Measurements from ENCODE around the gene SPATA17.

Gene SPATA17

DNA sequence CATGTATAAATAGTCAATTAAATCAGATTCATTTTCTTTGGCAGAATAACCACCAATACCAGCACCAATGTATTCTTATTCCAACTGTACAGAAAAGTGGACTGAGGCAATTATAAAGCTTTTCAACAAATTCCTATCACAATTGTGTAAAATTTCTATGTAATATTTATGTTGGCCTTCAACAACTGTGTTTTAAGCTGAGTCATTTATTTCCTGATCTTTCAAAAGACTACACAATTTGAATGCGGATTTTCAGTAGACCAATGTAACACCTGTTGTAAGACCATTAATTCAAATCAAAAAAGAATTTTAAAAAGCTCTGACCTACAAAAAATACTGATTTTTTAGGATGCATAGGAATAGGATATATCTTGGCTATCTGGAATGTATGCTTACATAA is 25.8 kb upstream of the SPATA17 start:
- TF ChIP-seq, protein P1, sequence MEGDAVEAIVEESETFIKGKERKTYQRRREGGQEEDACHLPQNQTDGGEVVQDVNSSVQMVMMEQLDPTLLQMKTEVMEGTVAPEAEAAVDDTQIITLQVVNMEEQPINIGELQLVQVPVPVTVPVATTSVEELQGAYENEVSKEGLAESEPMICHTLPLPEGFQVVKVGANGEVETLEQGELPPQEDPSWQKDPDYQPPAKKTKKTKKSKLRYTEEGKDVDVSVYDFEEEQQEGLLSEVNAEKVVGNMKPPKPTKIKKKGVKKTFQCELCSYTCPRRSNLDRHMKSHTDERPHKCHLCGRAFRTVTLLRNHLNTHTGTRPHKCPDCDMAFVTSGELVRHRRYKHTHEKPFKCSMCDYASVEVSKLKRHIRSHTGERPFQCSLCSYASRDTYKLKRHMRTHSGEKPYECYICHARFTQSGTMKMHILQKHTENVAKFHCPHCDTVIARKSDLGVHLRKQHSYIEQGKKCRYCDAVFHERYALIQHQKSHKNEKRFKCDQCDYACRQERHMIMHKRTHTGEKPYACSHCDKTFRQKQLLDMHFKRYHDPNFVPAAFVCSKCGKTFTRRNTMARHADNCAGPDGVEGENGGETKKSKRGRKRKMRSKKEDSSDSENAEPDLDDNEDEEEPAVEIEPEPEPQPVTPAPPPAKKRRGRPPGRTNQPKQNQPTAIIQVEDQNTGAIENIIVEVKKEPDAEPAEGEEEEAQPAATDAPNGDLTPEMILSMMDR (IDR thresholded peaks at IDR 0.05; ENCODE audit: low read depth, low read length): no peak
- in situ Hi-C loops (cut with HindIII; ENCODE audit: low sequenced_read_pairs): no loop called here
- no peak for DNase-seq (ENCODE audit: low read depth, low spot score)
- no peak overlapping the region for H3K4me3 ChIP-seq (ENCODE audit: low read depth, low read length)

DNA sequence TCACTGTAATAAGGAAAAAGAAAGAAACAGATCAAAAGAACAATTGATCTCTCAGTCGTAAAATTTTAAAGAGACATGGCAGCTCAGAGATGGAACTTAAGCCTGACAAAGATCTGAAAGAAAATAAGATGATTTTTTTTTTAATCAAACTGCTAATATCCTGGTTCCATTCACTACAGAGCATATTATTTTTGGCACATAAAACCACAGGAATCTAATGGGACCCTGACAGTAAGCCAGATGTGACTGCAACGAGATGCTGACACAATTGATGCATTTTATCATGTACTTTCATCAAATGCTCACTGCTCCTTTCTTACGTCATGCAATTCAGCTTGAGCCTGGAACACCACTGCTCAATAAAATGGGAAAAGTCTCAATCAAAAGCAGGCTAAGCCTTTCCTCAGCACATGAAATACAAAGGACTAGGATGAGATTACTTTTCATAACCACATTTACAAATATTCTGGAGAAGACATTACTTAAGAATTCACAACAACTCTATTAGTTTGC is 16.9 kb upstream of the SPATA17 start:
- in situ Hi-C loops (cut with HindIII; ENCODE audit: low sequenced_read_pairs): no loop called here
- H3K4me3 ChIP-seq (ENCODE audit: low read depth, low read length): no peak overlapping the region
- TF ChIP-seq, protein P1 (IDR thresholded peaks at IDR 0.05; ENCODE audit: low read depth, low read length): no peak
- no peak for DNase-seq (ENCODE audit: low read depth, low spot score)

- no peak overlapping the region for H3K4me3 ChIP-seq (ENCODE audit: low read depth, low read length)
- TF ChIP-seq, protein P1 (IDR thresholded peaks at IDR 0.05; ENCODE audit: low read depth, low read length): no peak
- in situ Hi-C loops (cut with HindIII; ENCODE audit: low sequenced_read_pairs): no loop called here
- no peak for DNase-seq (ENCODE audit: low read depth, low spot score)
These were observed 14.0 kb upstream of the SPATA17 start for GRCh38 chr1:217617126-217617525.

- no peak overlapping the region for H3K4me3 ChIP-seq (ENCODE audit: low read depth, low read length)
- DNase-seq (ENCODE audit: low read depth, low spot score): no peak
- in situ Hi-C loops (cut with HindIII; ENCODE audit: low sequenced_read_pairs): no loop called here
- TF ChIP-seq, protein P1 (IDR thresholded peaks at IDR 0.05; ENCODE audit: low read depth, low read length): no peak
These were observed 10.3 kb upstream of the SPATA17 start for GRCh38 chr1:217620814-217621213.

GRCh38 chr1:217622042-217622441 is 9.1 kb upstream of the SPATA17 start:
- TF ChIP-seq, protein P1 (IDR thresholded peaks at IDR 0.05; ENCODE audit: low read depth, low read length): no peak
- DNase-seq (ENCODE audit: low read depth, low spot score): no peak
- in situ Hi-C loops (cut with HindIII; ENCODE audit: low sequenced_read_pairs): no loop called here
- H3K4me3 ChIP-seq (ENCODE audit: low read depth, low read length): no peak overlapping the region

DNA sequence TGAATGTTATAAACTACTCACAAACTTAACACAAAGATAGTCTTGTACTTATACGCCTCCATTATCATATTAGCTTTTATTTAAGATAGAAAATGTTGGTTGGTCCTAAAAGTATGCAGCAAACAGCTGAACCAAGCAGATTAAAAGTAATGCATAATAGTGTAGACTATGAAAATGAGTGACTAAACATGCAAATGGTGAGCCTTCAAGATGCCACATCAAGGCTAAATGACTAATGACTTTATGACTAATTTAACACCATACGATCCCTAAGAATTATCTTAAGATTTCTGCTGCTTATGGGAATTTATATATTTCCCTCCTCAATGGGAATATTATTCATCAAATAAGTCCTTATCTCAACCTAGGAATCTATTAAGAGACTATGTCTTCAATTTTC is 4.8 kb upstream of the SPATA17 start:
- no peak for DNase-seq (ENCODE audit: low read depth, low spot score)
- H3K4me3 ChIP-seq (ENCODE audit: low read depth, low read length): no peak overlapping the region
- TF ChIP-seq, protein P1 (IDR thresholded peaks at IDR 0.05; ENCODE audit: low read depth, low read length): no peak
- in situ Hi-C loops (cut with HindIII; ENCODE audit: low sequenced_read_pairs): no loop called here

DNA sequence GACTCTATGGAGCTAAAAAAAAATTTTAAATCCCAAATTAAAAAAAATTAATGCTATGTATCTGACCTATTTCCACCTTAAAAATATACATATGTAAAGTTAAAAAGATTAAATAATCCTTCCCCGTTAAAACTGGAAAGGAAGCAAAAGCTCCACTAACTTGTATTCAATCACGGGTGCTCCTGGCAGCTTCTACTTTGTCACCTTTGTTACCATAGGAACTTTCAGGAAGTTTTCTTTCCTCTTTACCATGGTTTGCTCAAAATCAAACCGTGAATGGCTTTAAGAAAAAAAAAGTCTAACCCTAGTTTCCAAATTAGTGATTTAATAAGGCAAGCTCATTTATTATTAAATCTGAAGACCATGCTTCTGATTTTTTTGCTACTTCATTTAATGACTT is 3.7 kb upstream of the SPATA17 start:
- H3K4me3 ChIP-seq (ENCODE audit: low read depth, low read length): no peak overlapping the region
- DNase-seq (ENCODE audit: low read depth, low spot score): no peak
- TF ChIP-seq, protein P1 (IDR thresholded peaks at IDR 0.05; ENCODE audit: low read depth, low read length): no peak
- in situ Hi-C loops (cut with HindIII; ENCODE audit: low sequenced_read_pairs): no loop called here
